Activated CD8-positive, alpha-beta memory T cell treated with anti-CD3 and anti-CD28 coated beads for 36 hours (primary cell): ENCODE results near the gene GATB. TPM values are rescaled to one million over a fixed set of nuclear protein-coding genes. Genes with fewer than 3 reads are reported as not detected.

Experiments used
- CTCF ChIA-PET: fragments of 350-600 bp; sonication (Branson Sonifier 250); formaldehyde crosslinking; loops from one replicate; lab custom pipeline; 2021; ENCODE audit warnings: antibody characterized with exemption; lab: Charles Lee
- POLR2A ChIA-PET: fragments of 350-600 bp; sonication (Branson Sonifier 250); formaldehyde crosslinking; loops from one replicate; lab custom pipeline; 2021; ENCODE audit warnings: antibody characterized with exemption; lab: Charles Lee
- total RNA-seq, 2 experiments: library from RNA; stranded (reverse); gene quantifications; one replicate each; pipeline ENCODE4 v1.2.3, GENCODE V29; 2021

GATB gene
- 10 to 100 TPM; 25.7 to 30.0 TPM for total RNA-seq

- ChIA-PET POLR2A (interaction anchor here (0.6 kb wide), 2 partner anchors 147 to 653 kb away, joined by 3 to 9 read pairs; no protein-coding TSS in a partner anchor), CTCF (interaction anchor here (0.9 kb wide), 1 partner anchor 214 kb away, joined by 3 read pairs; no protein-coding TSS in a partner anchor)
Measured at GRCh38 chr4:151760712-151761661, at the start of gene GATB. GATB (minus strand) TSS chr4:151761007; CDS start chr4:151760982, 25 bp downstream.

- POLR2A ChIA-PET = no interaction called here
- CTCF ChIA-PET = no interaction called here
Measured at GRCh38 chr4:151810476-151810875, 49.7 kb upstream of the GATB start.

- ChIA-PET POLR2A (no interaction called here), CTCF (no interaction called here)
Measured at GRCh38 chr4:151809716-151810115, 48.9 kb upstream of the GATB start.

GRCh38 chr4:151808542-151808941 lies 47.7 kb upstream of the GATB start:
- ChIA-PET CTCF (no interaction called here), POLR2A (no interaction called here)

- POLR2A ChIA-PET = no interaction called here
- CTCF ChIA-PET = no interaction called here
Measured at GRCh38 chr4:151808120-151808529, 47.3 kb upstream of the GATB start.

- ChIA-PET POLR2A (no interaction called here), CTCF (no interaction called here)
Measured at GRCh38 chr4:151807220-151807619, 46.4 kb upstream of the GATB start.

- CTCF ChIA-PET = no interaction called here
Measured at GRCh38 chr4:151806511-151806927, 45.7 kb upstream of the GATB start.

GRCh38 chr4:151804821-151805220 lies 44.0 kb upstream of the GATB start:
- POLR2A ChIA-PET = no interaction called here
- CTCF ChIA-PET = no interaction called here

More at GRCh38 chr4:151806511-151806927, 45.7 kb upstream of the GATB start:
- POLR2A ChIA-PET = no interaction called here

- ChIA-PET POLR2A (no interaction called here), CTCF (no interaction called here)
Measured at GRCh38 chr4:151804086-151804630, 43.4 kb upstream of the GATB start.

GRCh38 chr4:151803246-151803645 lies 42.4 kb upstream of the GATB start:
- ChIA-PET CTCF (interaction anchor here (0.9 kb wide), 1 partner anchor 62 kb away, joined by 3 read pairs; no protein-coding TSS in a partner anchor), POLR2A (no interaction called here)

GRCh38 chr4:151801547-151802516 lies 41.0 kb upstream of the GATB start:
- CTCF ChIA-PET = no interaction called here
- POLR2A ChIA-PET = no interaction called here

GRCh38 chr4:151799417-151800012 lies 38.7 kb upstream of the GATB start:
- CTCF ChIA-PET = no interaction called here
- POLR2A ChIA-PET = no interaction called here

GRCh38 chr4:151798678-151799416 lies 38.0 kb upstream of the GATB start:
- POLR2A ChIA-PET = no interaction called here
- CTCF ChIA-PET = no interaction called here

GRCh38 chr4:151797853-151798252 lies 37.0 kb upstream of the GATB start:
- ChIA-PET CTCF (no interaction called here), POLR2A (no interaction called here)

GRCh38 chr4:151797131-151797530 lies 36.3 kb upstream of the GATB start:
- ChIA-PET CTCF (no interaction called here), POLR2A (no interaction called here)

- POLR2A ChIA-PET = no interaction called here
- CTCF ChIA-PET = no interaction called here
Measured at GRCh38 chr4:151796106-151796505, 35.3 kb upstream of the GATB start.

GRCh38 chr4:151792995-151793394 lies 32.2 kb upstream of the GATB start:
- ChIA-PET CTCF (no interaction called here), POLR2A (no interaction called here)

GRCh38 chr4:151792530-151792929 lies 31.7 kb upstream of the GATB start:
- CTCF ChIA-PET = no interaction called here
- POLR2A ChIA-PET = no interaction called here
